ENCODE results near the gene MYO7B.

The MYO7B gene

DNA sequence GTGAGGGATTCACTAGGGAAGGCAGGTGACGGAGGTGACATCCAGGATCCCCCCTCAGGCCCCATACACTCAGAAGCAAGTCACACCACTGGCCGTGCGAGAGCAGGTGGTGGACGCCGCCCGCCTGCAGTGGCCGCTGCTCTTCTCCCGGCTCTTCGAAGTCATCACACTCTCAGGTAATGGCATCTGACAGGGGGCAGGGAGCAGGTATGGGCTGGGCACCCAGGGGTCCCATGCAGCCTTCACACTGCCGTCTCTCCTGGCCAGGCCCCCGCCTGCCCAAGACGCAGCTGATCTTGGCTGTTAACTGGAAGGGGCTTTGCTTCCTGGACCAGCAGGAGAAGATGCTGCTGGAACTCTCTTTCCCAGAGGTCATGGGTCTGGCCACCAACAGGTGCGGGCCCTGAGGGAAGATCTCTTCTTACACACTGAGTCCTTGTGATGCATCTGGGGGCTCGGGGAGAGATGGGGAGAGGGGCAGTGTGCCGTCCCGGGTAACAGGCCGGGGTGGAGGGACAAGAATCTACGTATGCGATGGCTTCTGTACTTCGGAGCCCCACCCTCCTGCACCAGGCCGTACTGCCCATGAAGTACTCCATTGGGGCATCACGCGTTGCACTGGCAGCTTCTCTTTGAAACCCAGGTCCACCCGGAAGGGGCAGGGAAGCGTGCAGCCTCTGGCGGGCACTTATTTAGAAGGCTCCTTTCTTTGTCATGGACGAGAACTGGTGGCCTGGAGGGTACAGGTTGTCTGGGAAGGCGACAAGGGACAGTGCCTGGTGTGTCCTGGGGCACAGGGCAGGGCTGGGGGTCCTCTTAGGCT lies 91.6 kb downstream of the MYO7B start:
- DNase-seq (ENCODE audit: low read depth): no peak

DNA sequence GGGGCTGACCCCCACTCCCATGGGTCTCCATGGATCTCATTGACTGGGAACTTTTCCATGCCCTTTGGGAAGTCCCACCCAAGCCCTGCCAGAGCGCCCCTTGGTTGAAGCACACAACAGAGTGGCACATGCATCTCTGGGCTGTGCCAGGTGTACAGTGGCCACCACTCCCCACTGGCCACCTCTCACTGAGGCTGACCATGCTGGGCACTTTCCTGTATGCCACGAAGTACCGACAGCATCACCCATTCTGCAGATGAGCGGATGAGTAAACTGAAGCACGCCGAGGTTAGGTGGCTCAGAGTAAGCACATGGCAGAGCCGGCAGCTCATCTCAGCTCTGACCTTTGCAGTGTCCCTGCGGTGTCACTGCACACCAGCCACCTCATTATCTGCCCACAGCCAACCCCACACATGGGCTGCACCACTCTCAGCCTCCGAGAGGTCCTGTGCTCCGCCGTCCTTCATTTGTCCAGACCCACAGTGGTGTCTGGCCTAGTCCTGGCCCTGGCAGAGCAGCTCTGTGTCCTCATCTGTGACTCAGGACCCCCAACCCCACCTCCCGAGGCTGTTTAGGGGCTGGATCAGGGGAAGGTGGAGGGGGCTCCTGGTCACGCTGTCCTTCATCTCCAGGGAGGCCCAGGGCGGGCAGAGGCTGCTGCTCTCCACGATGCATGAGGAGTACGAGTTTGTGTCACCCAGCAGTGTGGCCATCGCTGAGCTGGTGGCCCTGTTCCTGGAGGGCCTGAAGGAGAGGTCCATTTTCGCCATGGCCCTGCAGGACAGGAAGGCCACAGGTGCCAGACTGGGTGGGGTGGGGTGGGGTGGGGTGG lies 92.5 kb downstream of the MYO7B start:
- no peak for DNase-seq (ENCODE audit: low read depth)

DNA sequence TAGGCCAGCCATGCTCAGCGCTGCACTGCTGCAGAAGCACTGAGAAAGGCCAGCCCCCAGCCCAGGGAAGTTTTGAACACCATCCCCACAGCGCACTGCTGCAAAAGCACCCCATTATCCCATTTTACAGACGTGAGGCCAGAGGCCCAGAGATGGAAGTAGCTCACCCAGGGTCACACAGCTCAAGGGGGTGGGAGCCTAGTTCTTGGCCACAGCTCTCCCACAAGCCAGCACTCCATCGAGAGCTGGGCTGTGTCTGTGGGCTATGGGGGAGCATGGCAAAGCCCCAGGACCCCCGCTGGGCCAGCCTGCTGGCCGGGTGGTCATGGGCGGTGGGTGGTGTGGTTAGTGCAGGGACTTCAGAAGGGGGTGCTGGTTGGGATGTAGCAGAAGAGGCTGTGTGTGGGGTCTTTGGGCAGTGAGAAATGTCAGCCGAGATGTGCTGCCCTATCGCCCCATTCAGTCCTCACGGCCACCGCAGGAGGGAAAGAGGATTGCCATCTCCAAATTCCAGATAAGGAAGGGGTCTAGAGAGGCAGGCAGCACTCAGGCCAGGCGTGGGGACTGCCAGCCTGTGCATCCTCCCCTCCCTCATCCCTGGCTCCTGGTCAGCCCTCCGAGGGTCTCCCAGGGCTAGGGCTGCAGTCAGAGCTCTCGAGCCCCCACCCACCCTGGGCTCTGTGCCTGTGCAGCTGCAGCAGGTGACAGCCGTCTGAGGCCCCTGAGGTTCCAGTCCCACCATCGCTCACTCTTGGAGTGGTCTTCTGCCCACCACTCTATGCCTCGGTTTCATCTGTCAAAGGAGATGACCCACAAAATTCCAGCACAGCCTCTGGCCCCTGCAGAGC lies 93.5 kb downstream of the MYO7B start:
- no peak for DNase-seq (ENCODE audit: low read depth)

DNA sequence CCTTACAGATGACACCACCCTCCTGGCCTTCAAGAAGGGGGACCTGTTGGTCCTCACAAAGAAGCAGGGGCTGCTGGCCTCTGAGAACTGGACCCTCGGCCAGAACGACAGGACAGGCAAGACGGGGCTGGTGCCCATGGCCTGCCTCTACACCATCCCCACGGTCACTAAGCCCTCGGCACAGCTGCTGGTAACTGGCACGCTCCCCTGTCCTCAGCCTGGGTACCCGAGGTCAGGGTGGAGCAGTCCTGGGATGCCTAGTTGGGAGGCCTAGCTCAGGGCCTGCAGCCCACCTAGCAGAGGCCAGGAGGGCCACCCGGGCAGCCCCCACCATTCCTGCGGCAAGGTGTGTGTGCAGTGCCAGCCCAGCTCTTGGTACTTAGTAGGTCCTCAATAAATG lies 94.2 kb downstream of the MYO7B start:
- DNase-seq (ENCODE audit: low read depth): no peak

GRCh38 chr2:127630096-127630863 lies 94.8 kb downstream of the MYO7B start:
- no peak for DNase-seq (ENCODE audit: low read depth)

GRCh38 chr2:127630864-127631540 lies 95.5 kb downstream of the MYO7B start:
- DNase-seq (ENCODE audit: low read depth): no peak

- DNase-seq (ENCODE audit: low read depth): no peak
Observed at GRCh38 chr2:127631541-127631996, 96.1 kb downstream of the MYO7B start.

DNA sequence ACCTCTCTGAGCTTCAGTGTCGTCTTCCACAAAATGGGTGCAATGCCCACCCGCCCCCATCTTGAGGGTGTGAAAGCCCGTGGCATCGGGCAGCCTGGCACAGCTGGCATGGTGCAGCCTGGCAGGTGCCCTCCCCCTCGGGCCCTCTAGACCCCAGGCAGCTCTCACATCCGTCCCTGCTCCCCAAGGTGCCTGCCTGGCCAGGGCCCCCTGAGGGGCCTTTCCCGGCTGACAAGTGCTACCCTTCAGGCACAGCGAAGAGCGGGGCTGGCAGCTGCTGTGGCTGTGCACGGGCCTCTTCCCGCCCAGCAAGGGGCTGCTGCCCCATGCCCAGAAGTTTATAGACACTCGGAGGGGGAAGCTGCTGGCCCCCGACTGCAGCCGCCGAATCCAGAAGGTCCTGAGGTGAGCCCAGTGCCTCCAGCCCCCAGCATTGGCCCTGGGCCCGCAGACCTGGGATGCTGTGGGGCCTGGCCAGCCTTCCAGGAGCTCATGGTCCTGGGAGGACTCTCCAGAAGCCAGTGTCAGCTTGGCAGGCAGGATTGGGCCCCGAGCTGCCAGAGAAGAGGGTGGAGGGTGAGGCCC lies 96.6 kb downstream of the MYO7B start:
- no peak for DNase-seq (ENCODE audit: low read depth)

- DNase-seq (ENCODE audit: low read depth): no peak
Observed at GRCh38 chr2:127632592-127633489, 97.4 kb downstream of the MYO7B start.

GRCh38 chr2:127633556-127634065 lies 98.1 kb downstream of the MYO7B start:
- no peak for DNase-seq (ENCODE audit: low read depth)

GRCh38 chr2:127634066-127634617 lies 98.7 kb downstream of the MYO7B start:
- no peak for DNase-seq (ENCODE audit: low read depth)

DNA sequence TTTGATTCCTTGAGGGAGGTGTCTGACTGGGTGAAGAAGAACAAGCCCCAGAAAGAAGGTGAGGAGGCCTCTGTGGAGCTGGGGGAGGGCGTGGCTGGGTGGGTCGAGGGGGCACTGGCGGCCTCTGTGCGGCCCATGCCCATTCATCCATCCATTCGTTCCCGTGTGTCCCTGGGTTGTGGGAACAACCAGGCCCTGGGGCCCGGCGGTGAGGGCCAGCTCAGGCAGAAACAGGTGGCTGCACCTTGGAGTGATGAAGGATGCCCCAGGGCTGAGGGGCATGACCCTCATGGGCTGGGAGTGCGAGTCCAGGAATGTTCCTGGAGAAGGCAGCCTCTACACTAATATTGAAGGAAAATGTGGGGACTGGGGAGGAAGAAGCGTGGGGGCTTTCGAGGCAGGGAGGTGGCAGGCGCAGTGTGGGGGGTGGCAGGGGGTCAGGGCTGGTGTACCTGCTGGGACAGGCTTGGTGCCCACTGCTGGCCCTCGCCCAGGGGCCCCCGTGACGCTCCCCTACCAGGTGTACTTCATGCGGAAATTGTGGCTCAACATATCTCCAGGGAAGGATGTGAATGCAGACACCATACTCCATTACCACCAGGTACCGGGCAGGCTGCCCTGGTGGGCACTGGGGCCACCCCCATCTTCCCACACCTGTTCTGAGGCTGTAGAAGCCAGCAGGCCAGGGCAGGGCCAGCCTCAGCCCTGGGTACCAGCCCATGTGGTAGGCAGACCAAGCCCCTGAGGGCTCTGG lies 99.3 kb downstream of the MYO7B start:
- no peak for DNase-seq (ENCODE audit: low read depth)

GRCh38 chr2:127635380-127636237 lies 100.1 kb downstream of the MYO7B start:
- no peak for DNase-seq (ENCODE audit: low read depth)

DNA sequence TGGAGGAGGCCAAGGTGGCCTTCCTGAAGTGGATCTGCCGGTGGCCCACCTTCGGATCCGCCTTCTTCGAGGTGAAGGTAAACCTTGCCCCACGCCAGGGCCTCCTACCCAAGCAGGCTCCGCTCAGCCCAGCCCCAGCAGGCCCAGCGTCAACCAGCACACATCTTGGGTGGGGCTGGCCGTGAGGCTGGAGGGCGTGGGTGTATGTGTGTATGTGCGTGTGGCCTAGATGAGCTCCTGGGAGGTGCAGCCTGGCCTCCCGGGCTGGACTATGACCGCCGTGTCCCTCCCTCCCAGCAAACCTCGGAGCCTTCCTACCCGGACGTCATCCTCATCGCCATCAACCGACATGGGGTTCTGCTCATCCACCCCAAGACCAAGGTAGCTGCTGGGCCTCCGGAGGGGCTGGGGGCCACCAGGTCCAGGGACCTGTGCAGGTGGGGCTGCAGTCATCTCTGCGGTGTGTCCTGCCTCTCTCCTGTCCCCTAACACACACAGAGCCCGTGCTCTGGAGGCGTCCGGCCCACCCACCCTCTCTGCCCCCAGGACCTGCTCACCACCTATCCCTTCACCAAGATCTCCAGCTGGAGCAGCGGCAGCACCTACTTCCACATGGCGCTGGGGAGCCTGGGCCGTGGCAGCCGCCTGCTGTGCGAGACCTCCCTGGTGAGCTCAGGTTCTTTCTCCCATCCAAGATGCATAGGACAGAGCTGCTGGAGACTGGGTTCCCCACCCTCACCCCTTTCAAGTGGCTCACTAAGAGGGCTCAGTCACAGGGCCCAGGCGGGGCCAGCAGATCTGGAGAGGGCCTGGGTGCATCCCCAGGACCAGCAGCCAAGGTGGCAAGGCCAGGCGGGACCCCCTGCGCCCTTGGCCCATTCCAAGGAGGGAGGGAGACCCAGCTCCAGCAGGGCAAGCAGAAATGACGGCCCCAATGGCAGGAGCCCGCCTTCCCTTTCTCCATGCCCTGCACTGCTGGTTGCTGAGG lies 101.1 kb downstream of the MYO7B start:
- DNase-seq (ENCODE audit: low read depth): no peak

DNA sequence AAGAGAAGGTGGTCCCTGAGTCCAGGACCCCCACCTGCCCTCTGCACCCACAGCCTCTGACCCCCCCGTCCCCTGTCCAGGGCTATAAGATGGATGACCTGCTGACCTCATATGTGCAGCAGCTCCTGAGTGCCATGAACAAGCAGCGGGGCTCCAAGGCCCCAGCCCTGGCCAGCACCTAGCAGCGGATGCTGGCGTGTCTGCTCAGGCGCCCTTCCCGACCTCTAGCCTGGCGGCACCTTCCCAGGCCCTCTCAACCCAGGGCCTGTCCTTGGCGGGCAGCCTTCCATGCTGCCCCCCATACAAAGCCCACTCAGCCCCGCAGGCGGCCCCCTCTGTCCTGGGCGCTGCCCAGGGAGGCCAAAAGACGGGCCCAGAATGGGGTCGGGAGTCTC lies 101.8 kb downstream of the MYO7B start:
- DNase-seq (ENCODE audit: low read depth): no peak

GRCh38 chr2:127637725-127638252 lies 102.3 kb downstream of the MYO7B start:
- DNase-seq (ENCODE audit: low read depth): peak; percentile 51
